BLaER1 treated with 17β-estradiol and CSF1 and Interleukin-3, amounts not matched to agents 10 nM and 100 nM (cell line): ENCODE data around the gene P3H2.

Experiments used
- H3K27ac ChIP-seq, 11 experiments: shearing (Covaris generic); formaldehyde crosslinking; 2 replicates each; pipeline ENCODE4 v1.8.1; 2022
- H3K27me3 ChIP-seq, 11 experiments: shearing (Covaris generic); formaldehyde crosslinking; 2 replicates each; pipeline ENCODE4 v1.8.1; 2022
- H3K36me3 ChIP-seq, 11 experiments: shearing (Covaris generic); formaldehyde crosslinking; 2 replicates each; pipeline ENCODE4 v1.8.1; 2022
- H3K4me1 ChIP-seq, 10 experiments: shearing (Covaris generic); formaldehyde crosslinking; 2 replicates each; pipeline ENCODE4 v1.8.1; 2022
- H3K4me2 ChIP-seq, 11 experiments: shearing (Covaris generic); formaldehyde crosslinking; 2 replicates each; pipeline ENCODE4 v1.8.1; 2022
- H3K4me3 ChIP-seq, 10 experiments: shearing (Covaris generic); formaldehyde crosslinking; 2 replicates each; pipeline ENCODE4 v1.8.1; 2022
- H3K9ac ChIP-seq, 11 experiments: shearing (Covaris generic); formaldehyde crosslinking; 2 replicates each; pipeline ENCODE4 v1.8.1; 2022
- H3K9me3 ChIP-seq, 11 experiments: shearing (Covaris generic); formaldehyde crosslinking; replicated peaks in 1 of 11; 2 replicates each; pipeline ENCODE4 v1.8.1; 2022
- H4K20me1 ChIP-seq, 11 experiments: shearing (Covaris generic); formaldehyde crosslinking; 2 replicates each; pipeline ENCODE4 v1.8.1; 2022
- Cebpa-rat ChIP-seq, 11 experiments: shearing (Covaris generic); IDR thresholded peaks; 2 replicates each; pipeline ENCODE4 v1.8.1; 2022

Gene P3H2

DNA sequence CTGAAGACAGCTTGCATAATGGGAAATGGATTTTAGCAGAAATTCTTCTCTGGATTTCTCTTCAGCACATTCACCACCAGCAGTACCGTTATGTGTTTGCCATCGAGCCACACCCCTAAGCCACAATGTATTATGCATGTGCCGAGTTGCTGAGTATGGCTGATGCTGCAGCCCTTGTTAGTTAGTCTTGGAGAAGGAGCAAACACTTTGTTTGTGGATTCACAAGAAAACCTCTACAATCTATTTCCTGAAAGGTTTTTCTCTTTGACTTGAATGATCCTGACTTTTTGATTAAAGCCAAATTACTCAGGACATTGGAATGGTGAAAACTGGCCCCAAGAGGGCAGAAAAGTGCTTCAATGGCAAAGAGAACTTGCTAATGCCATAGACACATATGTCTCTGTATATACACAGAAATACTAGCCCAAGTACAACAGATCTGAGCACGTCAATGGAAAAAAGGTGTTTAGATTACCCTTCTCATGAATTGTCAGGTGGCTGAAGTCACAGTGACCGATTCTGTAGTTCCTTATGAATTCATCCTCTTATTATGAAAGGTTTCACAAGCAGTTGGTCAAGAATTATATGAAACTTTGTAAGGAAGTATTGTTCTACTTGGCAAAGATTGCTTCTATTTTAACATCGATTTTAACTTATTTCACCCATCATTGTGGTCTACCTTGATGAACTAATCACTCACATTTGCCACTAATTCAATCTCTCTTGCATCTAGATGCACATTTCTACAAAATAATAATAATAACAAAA, 103.0 kb downstream of the P3H2 start:
- H3K4me3 ChIP-seq = no peak overlapping the region
- H3K36me3 ChIP-seq = no peaks in the 10 kb centered on the region
- H3K9ac ChIP-seq = no peak overlapping the region
- H3K4me1 ChIP-seq = no peaks in the 10 kb centered on the region
- no peak for TF ChIP-seq Cebpa-rat (IDR thresholded peaks at IDR 0.05)
- H3K4me2 ChIP-seq = no peak overlapping the region
- H4K20me1 ChIP-seq = no peaks in the 10 kb centered on the region
- no peaks in the 10 kb centered on the region for H3K9me3 ChIP-seq
- H3K27me3 ChIP-seq = no peaks in the 10 kb centered on the region
- no peak overlapping the region for H3K27ac ChIP-seq

DNA sequence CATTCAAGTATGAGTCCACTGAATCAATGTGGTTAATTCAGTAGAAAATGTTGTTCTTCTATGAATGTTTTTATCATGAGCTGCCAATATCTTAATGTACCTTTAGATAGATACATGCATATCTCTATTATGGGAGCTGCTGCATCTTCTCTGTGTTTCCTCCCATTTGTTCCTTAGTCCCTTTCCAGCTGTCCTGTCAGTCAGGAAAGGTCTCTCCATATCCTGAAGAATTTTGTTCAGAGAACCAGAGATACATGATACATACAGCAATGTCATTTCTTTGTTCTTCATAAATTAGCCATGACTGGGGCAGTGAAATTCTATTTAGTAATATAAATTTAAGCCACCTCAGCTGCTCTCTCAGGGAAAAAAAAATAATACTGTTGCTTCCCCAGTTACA, 103.7 kb downstream of the P3H2 start:
- H4K20me1 ChIP-seq = no peaks in the 10 kb centered on the region
- TF ChIP-seq Cebpa-rat (IDR thresholded peaks at IDR 0.05) = no peak
- H3K4me1 ChIP-seq = no peaks in the 10 kb centered on the region
- no peak overlapping the region for H3K4me3 ChIP-seq
- no peaks in the 10 kb centered on the region for H3K27me3 ChIP-seq
- H3K36me3 ChIP-seq = no peaks in the 10 kb centered on the region
- H3K9ac ChIP-seq = no peak overlapping the region
- H3K4me2 ChIP-seq = no peak overlapping the region
- no peak overlapping the region for H3K27ac ChIP-seq
- no peaks in the 10 kb centered on the region for H3K9me3 ChIP-seq

DNA sequence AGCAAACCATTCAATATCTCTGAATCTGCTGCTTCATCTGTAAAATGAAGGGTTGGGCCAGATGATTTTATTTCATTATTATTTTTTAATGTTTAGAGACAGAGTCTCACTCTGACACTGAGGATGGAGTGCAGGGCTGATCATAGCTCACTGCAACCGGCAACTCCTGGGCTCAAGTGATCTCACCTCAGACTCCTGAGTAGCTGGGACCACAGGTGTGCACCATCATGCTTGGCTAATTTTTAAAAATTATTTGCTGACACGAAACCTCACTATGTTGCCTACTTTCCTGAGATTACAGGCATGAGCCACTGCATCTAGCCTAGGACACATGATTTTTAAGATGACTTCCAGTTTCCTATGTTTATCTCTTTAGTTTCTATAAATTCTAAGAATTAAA, 105.8 kb downstream of the P3H2 start:
- no peak for TF ChIP-seq Cebpa-rat (IDR thresholded peaks at IDR 0.05)
- H3K4me3 ChIP-seq = no peak overlapping the region
- H3K36me3 ChIP-seq = no peaks in the 10 kb centered on the region
- H3K9ac ChIP-seq = no peak overlapping the region
- peaks cover under 1 to 8% (median 3%) of the 10 kb centered on the region in 10 experiments; a peak in 11 of 20 replicates for H3K4me1 ChIP-seq
- no peak overlapping the region for H3K4me2 ChIP-seq
- H4K20me1 ChIP-seq = no peaks in the 10 kb centered on the region
- H3K27ac ChIP-seq = no peak overlapping the region
- H3K9me3 ChIP-seq = no peaks in the 10 kb centered on the region
- H3K27me3 ChIP-seq = no peaks in the 10 kb centered on the region

GRCh38 chr3:190013943-190014924, 106.5 kb downstream of the P3H2 start:
- Histone ChIP-seq H3K9me3 (no peaks in the 10 kb centered on the region), H4K20me1 (no peaks in the 10 kb centered on the region), H3K9ac (no peak overlapping the region), H3K4me3 (no peak overlapping the region), H3K4me1 (peaks cover 7 to 15% (median 10%) of the 10 kb centered on the region in 10 experiments; a peak in 19 of 20 replicates), H3K4me2 (no peak overlapping the region), H3K27me3 (no peaks in the 10 kb centered on the region), H3K36me3 (no peaks in the 10 kb centered on the region), H3K27ac (no peak overlapping the region)
- TF ChIP-seq Cebpa-rat (IDR thresholded peaks at IDR 0.05) = no peak

DNA sequence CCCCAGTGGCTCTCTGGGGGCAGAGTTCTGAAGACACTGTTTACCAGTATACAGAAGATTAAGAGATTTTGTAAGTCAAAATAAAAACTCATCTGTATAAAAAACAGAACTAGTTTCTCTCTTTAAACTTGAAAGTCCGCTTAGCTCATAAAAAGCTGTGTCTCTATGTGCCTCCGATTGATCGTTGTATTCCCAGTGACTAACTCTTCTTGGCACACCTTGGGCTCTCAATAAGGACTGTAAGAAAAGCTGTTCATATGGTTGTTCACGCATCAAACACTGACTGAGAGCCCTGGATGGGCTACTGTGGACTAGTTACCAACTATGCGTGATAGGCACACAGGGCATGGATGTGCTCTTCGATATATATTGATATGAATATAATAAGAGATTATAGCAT, 107.9 kb downstream of the P3H2 start:
- Histone ChIP-seq H3K36me3 (no peaks in the 10 kb centered on the region), H3K27ac (no peak overlapping the region), H3K9me3 (no peaks in the 10 kb centered on the region), H3K4me3 (no peak overlapping the region), H4K20me1 (no peaks in the 10 kb centered on the region), H3K4me2 (no peak overlapping the region), H3K27me3 (no peaks in the 10 kb centered on the region), H3K9ac (no peak overlapping the region), H3K4me1 (peaks cover 9 to 29% (median 19%) of the 10 kb centered on the region in 10 experiments; a peak in 19 of 20 replicates)
- TF ChIP-seq Cebpa-rat (IDR thresholded peaks at IDR 0.05) = no peak

DNA sequence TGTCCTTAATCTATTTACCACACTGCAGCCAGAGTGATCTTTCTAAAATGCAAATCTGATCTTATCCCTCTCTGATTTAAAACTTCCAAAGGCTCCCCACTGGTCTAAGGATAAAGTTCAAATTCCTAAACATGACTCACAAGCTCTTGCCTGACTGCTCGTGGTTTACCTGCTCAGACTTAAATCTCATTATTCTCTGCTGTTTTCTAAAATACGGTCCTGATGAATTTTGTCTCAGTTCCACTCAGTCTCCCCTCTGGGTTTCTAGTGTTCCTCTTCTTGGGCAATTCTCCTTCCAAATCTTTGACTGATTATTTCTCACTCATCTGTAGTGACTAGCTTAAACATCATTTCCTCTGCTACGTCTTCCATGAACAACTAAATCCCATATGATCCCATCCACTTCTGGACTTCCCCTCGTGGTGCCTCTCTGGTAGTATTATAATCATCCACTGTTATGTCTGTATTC, 108.3 kb downstream of the P3H2 start:
- Histone ChIP-seq H3K4me3 (no peak overlapping the region), H4K20me1 (no peaks in the 10 kb centered on the region), H3K9ac (no peak overlapping the region), H3K27ac (no peak overlapping the region), H3K27me3 (no peaks in the 10 kb centered on the region), H3K4me1 (peaks cover 9 to 29% (median 19%) of the 10 kb centered on the region in 10 experiments; a peak in 19 of 20 replicates), H3K9me3 (no peaks in the 10 kb centered on the region), H3K4me2 (no peak overlapping the region), H3K36me3 (no peaks in the 10 kb centered on the region)
- TF ChIP-seq Cebpa-rat (IDR thresholded peaks at IDR 0.05) = no peak

DNA sequence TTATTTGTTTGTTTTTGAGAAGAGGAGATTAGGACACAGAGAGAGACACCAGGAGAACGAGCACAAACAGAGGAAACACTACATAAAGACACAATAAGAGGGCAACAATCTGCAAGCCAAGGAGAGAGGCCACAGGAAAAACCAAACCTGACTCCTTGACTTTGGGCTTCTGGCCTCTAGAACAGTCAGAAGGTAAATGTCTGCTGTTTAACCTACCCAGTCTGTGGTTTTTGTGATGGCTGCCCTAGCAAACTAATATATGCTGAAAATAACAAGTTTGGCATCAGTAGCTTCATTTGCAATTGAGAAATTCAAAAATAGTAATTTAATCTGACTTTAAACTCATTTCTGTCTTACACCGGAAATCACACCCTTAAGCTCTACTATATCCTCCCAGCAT, 110.2 kb downstream of the P3H2 start:
- Histone ChIP-seq H3K4me3 (no peak overlapping the region), H3K27me3 (no peaks in the 10 kb centered on the region), H3K4me1 (peaks cover 9 to 29% (median 19%) of the 10 kb centered on the region in 10 experiments; a peak in 19 of 20 replicates), H3K9ac (no peak overlapping the region), H4K20me1 (no peaks in the 10 kb centered on the region), H3K9me3 (no peaks in the 10 kb centered on the region), H3K36me3 (no peaks in the 10 kb centered on the region), H3K4me2 (peak overlapping the region in 3 of 11 experiments; percentile 60 to 64 (median 62); a peak in 3 of 22 replicates), H3K27ac (peak overlapping the region in 3 of 11 experiments; percentile 20 to 55 (median 43); a peak in 1 of 22 replicates)
- no peak for TF ChIP-seq Cebpa-rat (IDR thresholded peaks at IDR 0.05)

DNA sequence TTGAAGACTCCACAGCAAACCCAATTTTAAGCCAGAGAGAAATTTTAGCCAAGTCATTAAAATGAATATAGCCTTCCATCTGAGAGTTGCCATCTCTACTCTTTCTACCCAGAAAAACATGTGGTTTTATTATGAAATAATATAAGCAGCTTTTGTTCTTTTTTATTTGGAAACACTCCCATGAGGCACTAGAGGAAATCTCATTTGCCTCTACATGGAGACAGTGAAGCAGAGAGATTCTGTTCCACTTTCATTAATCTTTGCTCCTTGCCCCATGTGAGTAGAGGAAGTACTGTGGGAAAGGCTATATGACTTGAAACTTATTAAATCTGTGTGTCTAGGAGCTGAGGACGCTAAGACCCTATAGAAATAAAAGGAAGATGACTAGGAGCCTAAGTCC, 111.1 kb downstream of the P3H2 start:
- Histone ChIP-seq H4K20me1 (no peaks in the 10 kb centered on the region), H3K36me3 (no peaks in the 10 kb centered on the region), H3K9ac (no peak overlapping the region), H3K27me3 (no peaks in the 10 kb centered on the region), H3K9me3 (no peaks in the 10 kb centered on the region), H3K4me2 (peak overlapping the region; percentile 30 to 64 (median 51); a peak in 19 of 22 replicates), H3K4me3 (no peak overlapping the region), H3K27ac (peak overlapping the region in 6 of 11 experiments; percentile 44 to 72 (median 54); a peak in 10 of 22 replicates), H3K4me1 (peaks cover 9 to 29% (median 19%) of the 10 kb centered on the region in 10 experiments; a peak in 19 of 20 replicates)
- TF ChIP-seq Cebpa-rat (IDR thresholded peaks at IDR 0.05) = no peak

- Histone ChIP-seq H3K9ac (no peak overlapping the region), H3K4me3 (no peak overlapping the region), H3K27ac (peak overlapping the region in 5 of 11 experiments; percentile 53 to 72 (median 55); a peak in 9 of 22 replicates), H3K4me2 (peak overlapping the region in 8 of 11 experiments; percentile 1 to 64 (median 52); a peak in 11 of 22 replicates), H3K27me3 (no peaks in the 10 kb centered on the region), H3K9me3 (no peaks in the 10 kb centered on the region), H3K36me3 (no peaks in the 10 kb centered on the region), H4K20me1 (no peaks in the 10 kb centered on the region), H3K4me1 (peaks cover 9 to 29% (median 19%) of the 10 kb centered on the region in 10 experiments; a peak in 19 of 20 replicates)
- no peak for TF ChIP-seq Cebpa-rat (IDR thresholded peaks at IDR 0.05)
Measured at GRCh38 chr3:190008432-190008831, 112.3 kb downstream of the P3H2 start.
